Measurements from ENCODE around the gene GPR137B. TPM values are rescaled to one million over a fixed set of nuclear protein-coding genes. Genes with fewer than 3 reads are reported as not detected.

The GPR137B gene
- total and polyA plus RNA-seq, 2 experiments from 2014 or later = 4.5 to 11.1 TPM

DNA sequence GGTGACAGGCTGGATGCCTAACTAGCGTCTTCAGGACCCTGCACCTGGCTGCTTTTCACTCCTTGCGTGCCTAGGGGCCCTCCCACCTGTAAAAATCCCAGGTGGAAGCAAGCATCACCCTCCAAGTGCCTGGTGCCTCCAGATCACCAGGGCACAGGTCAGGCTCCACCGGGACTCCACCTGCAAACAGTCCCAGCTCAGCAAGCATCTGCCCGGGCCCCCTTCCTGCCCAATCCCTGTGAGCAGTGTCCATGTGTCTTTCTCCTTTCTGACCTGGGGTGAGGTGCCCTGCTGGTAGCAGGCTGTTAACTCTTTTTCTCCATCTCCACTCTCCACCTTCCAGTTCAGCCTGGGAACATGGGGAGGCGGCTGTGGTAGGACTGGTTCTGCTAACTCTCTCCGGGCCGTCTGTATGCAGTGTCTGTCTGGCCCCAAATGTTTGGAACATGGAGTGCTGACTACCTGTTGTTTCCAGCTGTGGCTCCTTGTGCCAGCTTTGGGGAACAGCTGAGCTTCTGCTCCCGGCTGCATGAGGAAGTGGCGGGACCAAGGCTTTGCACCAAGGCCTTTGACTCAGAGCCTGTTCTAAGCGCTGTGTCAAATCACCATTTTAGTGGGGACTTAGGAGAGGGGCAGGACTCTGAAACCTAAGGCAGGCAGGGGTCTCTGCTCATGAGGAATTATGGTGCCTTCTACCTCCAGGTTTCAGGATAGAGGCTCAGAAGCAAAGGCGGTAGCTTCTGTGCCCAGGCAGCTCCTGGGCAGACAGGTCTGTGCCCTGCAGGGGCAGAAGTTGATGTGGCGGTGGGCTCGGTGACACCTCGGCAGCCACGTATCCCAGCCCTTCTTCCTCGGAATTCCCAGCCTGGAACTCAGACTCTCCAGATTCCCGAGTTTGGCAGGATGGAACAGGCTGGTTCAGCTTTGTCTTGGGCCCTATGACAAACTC lies 5.5 kb downstream of the GPR137B start:
- H3K4me3 ChIP-seq = no peak overlapping the region
- H3K36me3 ChIP-seq (ENCODE audit: insufficient read depth) = no peaks in the 10 kb centered on the region
- no peak for ATAC-seq
- DNase-seq (ENCODE audit: low spot score) = no peak
- 0 out of 2 replicates have a peak, but pooled peaks cover under 1% of the 10 kb centered on the region for H3F3A ChIP-seq (replicated peaks; ENCODE audit: low read depth)
- no peak overlapping the region for H3K27ac ChIP-seq (ENCODE audit: low read depth)
- Mint-ChIP-seq H3K9me3 (0 out of 3 replicates have a peak, but pooled peaks cover under 1% of the 10 kb centered on the region), H3K4me3 (no peak overlapping the region), H3K4me1 (peaks cover 34% of the 10 kb centered on the region), H3K27me3 (ENCODE audit: insufficient read depth, low read depth, poor library complexity) (peaks cover 15% of the 10 kb centered on the region), H3K36me3 (ENCODE audit: low read depth) (peaks cover 8% of the 10 kb centered on the region; the same call in 2 of the 3 replicates), H3K27ac (0 out of 2 replicates have a peak overlapping the region, but pooled peaks have one; percentile 28)
- no peaks in the 10 kb centered on the region for H3K9me2 ChIP-seq (ENCODE audit: insufficient read depth)
- no peak overlapping the region for H2AFZ ChIP-seq
- H4K20me1 ChIP-seq (replicated peaks; ENCODE audit: insufficient read depth) = peaks cover 12% of the 10 kb centered on the region
- H3K4me2 ChIP-seq = no peak overlapping the region
- TF ChIP-seq STAT1 (IDR thresholded peaks at IDR 0.05; ENCODE audit: unreplicated experiment) (no peak), ZNF114 (CRISPR knock-in tag; IDR thresholded peaks at IDR 0.05) (no peak), CREB1 (CRISPR knock-in tag; IDR thresholded peaks at IDR 0.05; ENCODE audit: low read depth) (no peak), EZH2 (IDR thresholded peaks at IDR 0.05; ENCODE audit: low read depth, unreplicated experiment) (no peak), POLR2AphosphoS5 (IDR thresholded peaks at IDR 0.05; ENCODE audit: low read depth) (no peak), ZNF331 (CRISPR knock-in tag; IDR thresholded peaks at IDR 0.05; ENCODE audit: low read depth) (no peak), EZH2phosphoT487 (IDR thresholded peaks at IDR 0.05; ENCODE audit: unreplicated experiment) (no peak), NANOG (IDR thresholded peaks at IDR 0.05; ENCODE audit: borderline replicate concordance) (no peak), JUNB (IDR thresholded peaks at IDR 0.05; ENCODE audit: unreplicated experiment) (no peak)
- TF ChIP-seq, protein P1, sequence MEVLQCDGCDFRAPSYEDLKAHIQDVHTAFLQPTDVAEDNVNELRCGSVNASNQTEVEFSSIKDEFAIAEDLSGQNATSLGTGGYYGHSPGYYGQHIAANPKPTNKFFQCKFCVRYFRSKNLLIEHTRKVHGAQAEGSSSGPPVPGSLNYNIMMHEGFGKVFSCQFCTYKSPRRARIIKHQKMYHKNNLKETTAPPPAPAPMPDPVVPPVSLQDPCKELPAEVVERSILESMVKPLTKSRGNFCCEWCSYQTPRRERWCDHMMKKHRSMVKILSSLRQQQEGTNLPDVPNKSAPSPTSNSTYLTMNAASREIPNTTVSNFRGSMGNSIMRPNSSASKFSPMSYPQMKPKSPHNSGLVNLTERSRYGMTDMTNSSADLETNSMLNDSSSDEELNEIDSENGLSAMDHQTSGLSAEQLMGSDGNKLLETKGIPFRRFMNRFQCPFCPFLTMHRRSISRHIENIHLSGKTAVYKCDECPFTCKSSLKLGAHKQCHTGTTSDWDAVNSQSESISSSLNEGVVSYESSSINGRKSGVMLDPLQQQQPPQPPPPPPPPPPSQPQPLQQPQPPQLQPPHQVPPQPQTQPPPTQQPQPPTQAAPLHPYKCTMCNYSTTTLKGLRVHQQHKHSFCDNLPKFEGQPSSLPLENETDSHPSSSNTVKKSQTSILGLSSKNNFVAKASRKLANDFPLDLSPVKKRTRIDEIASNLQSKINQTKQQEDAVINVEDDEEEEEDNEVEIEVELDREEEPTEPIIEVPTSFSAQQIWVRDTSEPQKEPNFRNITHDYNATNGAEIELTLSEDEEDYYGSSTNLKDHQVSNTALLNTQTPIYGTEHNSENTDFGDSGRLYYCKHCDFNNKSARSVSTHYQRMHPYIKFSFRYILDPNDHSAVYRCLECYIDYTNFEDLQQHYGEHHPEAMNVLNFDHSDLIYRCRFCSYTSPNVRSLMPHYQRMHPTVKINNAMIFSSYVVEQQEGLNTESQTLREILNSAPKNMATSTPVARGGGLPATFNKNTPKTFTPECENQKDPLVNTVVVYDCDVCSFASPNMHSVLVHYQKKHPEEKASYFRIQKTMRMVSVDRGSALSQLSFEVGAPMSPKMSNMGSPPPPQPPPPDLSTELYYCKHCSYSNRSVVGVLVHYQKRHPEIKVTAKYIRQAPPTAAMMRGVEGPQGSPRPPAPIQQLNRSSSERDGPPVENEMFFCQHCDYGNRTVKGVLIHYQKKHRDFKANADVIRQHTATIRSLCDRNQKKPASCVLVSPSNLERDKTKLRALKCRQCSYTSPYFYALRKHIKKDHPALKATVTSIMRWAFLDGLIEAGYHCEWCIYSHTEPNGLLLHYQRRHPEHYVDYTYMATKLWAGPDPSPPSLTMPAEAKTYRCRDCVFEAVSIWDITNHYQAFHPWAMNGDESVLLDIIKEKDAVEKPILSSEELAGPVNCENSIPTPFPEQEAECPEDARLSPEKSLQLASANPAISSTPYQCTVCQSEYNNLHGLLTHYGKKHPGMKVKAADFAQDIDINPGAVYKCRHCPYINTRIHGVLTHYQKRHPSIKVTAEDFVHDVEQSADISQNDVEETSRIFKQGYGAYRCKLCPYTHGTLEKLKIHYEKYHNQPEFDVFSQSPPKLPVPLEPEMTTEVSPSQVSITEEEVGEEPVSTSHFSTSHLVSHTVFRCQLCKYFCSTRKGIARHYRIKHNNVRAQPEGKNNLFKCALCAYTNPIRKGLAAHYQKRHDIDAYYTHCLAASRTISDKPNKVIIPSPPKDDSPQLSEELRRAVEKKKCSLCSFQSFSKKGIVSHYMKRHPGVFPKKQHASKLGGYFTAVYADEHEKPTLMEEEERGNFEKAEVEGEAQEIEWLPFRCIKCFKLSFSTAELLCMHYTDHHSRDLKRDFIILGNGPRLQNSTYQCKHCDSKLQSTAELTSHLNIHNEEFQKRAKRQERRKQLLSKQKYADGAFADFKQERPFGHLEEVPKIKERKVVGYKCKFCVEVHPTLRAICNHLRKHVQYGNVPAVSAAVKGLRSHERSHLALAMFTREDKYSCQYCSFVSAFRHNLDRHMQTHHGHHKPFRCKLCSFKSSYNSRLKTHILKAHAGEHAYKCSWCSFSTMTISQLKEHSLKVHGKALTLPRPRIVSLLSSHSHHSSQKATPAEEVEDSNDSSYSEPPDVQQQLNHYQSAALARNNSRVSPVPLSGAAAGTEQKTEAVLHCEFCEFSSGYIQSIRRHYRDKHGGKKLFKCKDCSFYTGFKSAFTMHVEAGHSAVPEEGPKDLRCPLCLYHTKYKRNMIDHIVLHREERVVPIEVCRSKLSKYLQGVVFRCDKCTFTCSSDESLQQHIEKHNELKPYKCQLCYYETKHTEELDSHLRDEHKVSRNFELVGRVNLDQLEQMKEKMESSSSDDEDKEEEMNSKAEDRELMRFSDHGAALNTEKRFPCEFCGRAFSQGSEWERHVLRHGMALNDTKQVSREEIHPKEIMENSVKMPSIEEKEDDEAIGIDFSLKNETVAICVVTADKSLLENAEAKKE (CRISPR knock-in tag; IDR thresholded peaks at IDR 0.05) = no peak
- TF ChIP-seq, protein P2, sequence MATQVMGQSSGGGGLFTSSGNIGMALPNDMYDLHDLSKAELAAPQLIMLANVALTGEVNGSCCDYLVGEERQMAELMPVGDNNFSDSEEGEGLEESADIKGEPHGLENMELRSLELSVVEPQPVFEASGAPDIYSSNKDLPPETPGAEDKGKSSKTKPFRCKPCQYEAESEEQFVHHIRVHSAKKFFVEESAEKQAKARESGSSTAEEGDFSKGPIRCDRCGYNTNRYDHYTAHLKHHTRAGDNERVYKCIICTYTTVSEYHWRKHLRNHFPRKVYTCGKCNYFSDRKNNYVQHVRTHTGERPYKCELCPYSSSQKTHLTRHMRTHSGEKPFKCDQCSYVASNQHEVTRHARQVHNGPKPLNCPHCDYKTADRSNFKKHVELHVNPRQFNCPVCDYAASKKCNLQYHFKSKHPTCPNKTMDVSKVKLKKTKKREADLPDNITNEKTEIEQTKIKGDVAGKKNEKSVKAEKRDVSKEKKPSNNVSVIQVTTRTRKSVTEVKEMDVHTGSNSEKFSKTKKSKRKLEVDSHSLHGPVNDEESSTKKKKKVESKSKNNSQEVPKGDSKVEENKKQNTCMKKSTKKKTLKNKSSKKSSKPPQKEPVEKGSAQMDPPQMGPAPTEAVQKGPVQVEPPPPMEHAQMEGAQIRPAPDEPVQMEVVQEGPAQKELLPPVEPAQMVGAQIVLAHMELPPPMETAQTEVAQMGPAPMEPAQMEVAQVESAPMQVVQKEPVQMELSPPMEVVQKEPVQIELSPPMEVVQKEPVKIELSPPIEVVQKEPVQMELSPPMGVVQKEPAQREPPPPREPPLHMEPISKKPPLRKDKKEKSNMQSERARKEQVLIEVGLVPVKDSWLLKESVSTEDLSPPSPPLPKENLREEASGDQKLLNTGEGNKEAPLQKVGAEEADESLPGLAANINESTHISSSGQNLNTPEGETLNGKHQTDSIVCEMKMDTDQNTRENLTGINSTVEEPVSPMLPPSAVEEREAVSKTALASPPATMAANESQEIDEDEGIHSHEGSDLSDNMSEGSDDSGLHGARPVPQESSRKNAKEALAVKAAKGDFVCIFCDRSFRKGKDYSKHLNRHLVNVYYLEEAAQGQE (IDR thresholded peaks at IDR 0.05; ENCODE audit: unreplicated experiment) = no peak
- TF ChIP-seq, protein P3, sequence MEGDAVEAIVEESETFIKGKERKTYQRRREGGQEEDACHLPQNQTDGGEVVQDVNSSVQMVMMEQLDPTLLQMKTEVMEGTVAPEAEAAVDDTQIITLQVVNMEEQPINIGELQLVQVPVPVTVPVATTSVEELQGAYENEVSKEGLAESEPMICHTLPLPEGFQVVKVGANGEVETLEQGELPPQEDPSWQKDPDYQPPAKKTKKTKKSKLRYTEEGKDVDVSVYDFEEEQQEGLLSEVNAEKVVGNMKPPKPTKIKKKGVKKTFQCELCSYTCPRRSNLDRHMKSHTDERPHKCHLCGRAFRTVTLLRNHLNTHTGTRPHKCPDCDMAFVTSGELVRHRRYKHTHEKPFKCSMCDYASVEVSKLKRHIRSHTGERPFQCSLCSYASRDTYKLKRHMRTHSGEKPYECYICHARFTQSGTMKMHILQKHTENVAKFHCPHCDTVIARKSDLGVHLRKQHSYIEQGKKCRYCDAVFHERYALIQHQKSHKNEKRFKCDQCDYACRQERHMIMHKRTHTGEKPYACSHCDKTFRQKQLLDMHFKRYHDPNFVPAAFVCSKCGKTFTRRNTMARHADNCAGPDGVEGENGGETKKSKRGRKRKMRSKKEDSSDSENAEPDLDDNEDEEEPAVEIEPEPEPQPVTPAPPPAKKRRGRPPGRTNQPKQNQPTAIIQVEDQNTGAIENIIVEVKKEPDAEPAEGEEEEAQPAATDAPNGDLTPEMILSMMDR (conservative IDR thresholded peaks at IDR 0.05; ENCODE audit: low read depth in 2 of 2) = no peak
- TF ChIP-seq, protein P4, sequence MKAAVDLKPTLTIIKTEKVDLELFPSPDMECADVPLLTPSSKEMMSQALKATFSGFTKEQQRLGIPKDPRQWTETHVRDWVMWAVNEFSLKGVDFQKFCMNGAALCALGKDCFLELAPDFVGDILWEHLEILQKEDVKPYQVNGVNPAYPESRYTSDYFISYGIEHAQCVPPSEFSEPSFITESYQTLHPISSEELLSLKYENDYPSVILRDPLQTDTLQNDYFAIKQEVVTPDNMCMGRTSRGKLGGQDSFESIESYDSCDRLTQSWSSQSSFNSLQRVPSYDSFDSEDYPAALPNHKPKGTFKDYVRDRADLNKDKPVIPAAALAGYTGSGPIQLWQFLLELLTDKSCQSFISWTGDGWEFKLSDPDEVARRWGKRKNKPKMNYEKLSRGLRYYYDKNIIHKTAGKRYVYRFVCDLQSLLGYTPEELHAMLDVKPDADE (IDR thresholded peaks at IDR 0.05) = no peak
- peaks cover 18% of the 10 kb centered on the region for H3K27me3 ChIP-seq (ENCODE audit: insufficient read depth)
- peaks cover 41% of the 10 kb centered on the region for H3K79me2 ChIP-seq (replicated peaks; ENCODE audit: insufficient read depth)
- peaks cover 13% of the 10 kb centered on the region for H3K4me1 ChIP-seq (ENCODE audit: insufficient read depth)
